T-helper 2 cell (primary cell): ENCODE measurements around the gene CFAP58.

Source experiments
- DNase-seq, 5 experiments: peaks; one replicate each; pipeline versions ENCODE4 v3.0.0 to v3.0.0-alpha.2; 2012 to 2022

CFAP58 gene

GRCh38 chr10:104488439-104488832, 134.8 kb downstream of the CFAP58 start:
- DNase-seq, result no peak

- no peak for DNase-seq
Measured at GRCh38 chr10:104492329-104492940, 138.8 kb downstream of the CFAP58 start.

- DNase-seq, result no peak
Measured at GRCh38 chr10:104498347-104499081, 144.9 kb downstream of the CFAP58 start.

GRCh38 chr10:104501449-104501848, 147.8 kb downstream of the CFAP58 start:
- DNase-seq, result no peak

GRCh38 chr10:104501864-104502579, 148.4 kb downstream of the CFAP58 start:
- DNase-seq, result no peak

- DNase-seq, result no peak
Measured at GRCh38 chr10:104502907-104503306, 149.3 kb downstream of the CFAP58 start.
